ENCODE measurements around the gene YPEL3. TPM values are rescaled to one million over a fixed set of nuclear protein-coding genes. Genes with fewer than 3 reads are reported as not detected.
"Not testable (repeated sequence)": the region's sequence is repeated elsewhere in the genome, so short reads cannot be mapped to it uniquely, and the experiment has no call there.

The YPEL3 gene
- total RNA-seq, 1 donor from 2014 or later: 52.7 TPM

DNA sequence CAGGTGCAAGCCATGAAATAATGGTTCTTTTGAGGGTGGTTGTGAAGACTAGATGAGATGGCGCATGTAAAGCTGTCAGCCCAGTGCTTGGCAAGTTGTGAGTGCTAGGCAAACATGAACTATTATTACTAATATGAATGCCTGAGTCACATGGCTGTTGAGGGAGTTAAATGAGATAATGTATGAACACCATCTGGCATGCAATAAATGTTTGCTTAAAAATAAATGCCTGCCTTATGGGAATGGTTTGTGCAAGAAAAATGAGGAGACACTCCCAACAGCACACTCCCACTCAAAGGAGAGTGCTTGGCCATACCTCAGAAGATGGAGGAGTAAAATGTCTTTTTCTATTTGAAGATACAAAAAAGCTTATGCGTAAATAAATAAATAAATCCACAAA lies 23.4 kb upstream of the YPEL3 start:
- no peak for DNase-seq (ENCODE audit: extremely low read depth, low read depth, low spot score)

DNA sequence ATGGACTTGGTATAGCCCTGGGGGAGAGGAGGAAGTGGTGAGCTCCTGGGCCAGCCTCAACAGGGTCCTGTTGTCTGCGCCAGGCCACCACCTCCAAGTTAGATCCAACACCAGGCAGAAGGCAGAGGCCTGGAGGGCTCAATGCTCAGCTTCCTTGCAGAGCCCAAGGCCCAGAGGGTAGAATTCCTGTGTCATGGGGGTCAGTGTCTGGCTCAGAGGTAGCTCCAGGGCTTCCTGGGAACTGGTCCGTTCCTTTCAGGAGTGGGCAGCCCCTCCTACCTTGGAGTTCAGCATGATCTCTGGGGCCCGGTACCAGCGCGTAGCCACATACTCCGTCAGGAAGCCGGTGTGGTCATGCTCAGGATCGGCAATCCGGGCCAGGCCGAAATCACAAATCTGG lies 21.8 kb upstream of the YPEL3 start:
- DNase-seq (ENCODE audit: extremely low read depth, low read depth, low spot score): no peak

DNA sequence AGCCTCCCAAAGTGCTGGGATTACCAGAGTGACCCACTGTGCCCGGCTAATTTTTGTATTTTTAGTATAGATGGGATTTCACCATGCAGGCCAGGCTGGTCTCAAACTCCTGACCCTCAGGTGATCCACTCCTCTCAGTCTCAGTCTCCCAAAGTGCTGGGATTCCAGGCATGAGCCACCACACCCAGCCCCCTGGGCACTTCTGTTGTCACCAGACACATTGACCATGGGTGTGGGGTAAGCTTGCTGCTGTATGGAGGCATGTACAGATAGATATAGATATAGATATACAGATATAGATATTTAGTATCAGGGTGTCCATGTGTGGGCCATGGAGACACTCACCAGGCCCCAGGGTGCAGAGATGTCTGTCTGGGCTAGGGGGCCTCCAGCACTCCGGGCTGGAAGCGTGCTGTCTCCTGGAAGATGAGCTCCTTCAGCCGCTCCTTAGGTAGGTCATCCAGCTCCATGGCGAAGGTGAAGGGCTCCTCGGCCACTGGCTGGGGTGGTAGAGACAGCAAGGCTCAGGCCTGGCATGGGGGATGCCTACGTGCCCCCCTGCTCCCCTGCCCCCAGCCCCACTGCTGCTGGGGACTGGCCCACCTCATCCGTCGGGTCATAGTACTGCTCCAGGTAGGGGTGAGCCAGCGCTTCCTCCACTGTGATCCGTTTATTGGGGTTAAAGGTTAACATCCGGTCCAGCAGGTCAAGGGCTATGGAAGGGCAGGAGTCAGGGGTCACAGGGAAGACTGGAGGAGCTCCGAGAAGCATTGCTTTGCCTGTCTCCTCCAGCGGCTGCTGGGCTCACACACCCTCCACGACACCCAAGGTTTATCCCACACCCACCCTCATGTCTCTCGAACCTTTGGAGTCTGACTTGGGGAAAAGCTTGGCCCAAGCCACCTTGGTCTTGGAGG lies 20.5 kb upstream of the YPEL3 start:
- DNase-seq (ENCODE audit: extremely low read depth, low read depth, low spot score): no peak

- no peak for DNase-seq (ENCODE audit: extremely low read depth, low read depth, low spot score)
These were observed 19.2 kb upstream of the YPEL3 start for GRCh38 chr16:30115238-30115637.

DNA sequence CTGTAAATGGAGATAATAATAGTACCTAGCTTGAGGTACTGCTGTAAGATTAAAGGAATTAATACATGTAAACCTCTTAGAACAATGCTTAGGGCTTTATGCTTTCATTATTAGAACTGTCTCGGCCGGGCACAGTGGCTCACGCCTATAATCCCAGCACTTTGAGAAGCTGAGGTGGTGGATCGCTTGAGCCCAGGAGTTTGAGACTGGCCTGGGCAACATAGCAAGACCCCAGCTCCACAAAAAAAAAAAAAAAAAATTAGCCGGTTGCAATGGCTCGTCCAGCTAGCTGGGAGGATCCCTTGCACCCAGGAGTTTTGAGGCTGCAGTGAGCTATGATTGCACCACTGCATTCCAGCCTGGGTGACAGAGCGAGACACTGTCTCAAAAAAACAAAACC lies 18.8 kb upstream of the YPEL3 start:
- DNase-seq (ENCODE audit: extremely low read depth, low read depth, low spot score): not testable (repeated sequence)

- no peak for DNase-seq (ENCODE audit: extremely low read depth, low read depth, low spot score)
These were observed 18.4 kb upstream of the YPEL3 start for GRCh38 chr16:30114411-30114810.

GRCh38 chr16:30113711-30114333 lies 17.8 kb upstream of the YPEL3 start:
- DNase-seq (ENCODE audit: extremely low read depth, low read depth, low spot score): no peak

DNA sequence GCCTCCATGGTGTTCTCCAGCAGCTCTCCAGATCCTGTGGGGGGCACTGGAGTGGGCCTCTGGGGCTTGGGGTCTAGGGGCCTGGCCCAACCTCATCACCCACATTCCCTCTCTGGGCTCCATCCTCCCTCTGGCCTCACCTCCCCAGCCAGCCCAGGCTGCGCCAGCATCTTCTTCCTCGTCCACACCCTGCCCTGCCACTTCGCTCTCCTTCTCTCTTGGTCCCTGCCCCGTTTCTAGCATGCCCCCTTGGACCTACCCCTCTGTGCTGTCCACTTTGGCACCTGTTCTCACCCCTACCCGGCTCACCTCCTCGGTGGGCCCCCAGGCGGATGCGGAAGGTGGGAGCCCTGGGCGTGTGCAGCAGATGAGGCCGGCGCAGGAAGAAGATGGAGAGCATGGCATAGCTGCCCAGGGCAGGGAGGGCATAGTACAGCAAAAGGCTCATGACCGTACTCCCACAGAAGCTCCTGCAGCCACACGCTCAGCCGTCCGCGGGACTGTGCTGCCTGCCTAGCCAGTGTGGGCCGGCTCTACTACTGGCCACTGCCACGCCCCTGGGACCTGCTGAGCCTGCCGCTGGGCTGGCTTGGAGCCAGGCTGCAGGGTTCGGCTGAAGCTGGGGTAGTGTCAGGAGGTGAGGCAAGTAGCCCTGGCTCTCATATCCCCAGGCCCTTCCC lies 17.2 kb upstream of the YPEL3 start, which contains the start of gene GDPD3:
GDPD3 (minus strand) TSS at position 507 of the 680 bp plus-strand sequence; CDS start at position 448, 59 bp downstream.
- no peak for DNase-seq (ENCODE audit: extremely low read depth, low read depth, low spot score)

DNA sequence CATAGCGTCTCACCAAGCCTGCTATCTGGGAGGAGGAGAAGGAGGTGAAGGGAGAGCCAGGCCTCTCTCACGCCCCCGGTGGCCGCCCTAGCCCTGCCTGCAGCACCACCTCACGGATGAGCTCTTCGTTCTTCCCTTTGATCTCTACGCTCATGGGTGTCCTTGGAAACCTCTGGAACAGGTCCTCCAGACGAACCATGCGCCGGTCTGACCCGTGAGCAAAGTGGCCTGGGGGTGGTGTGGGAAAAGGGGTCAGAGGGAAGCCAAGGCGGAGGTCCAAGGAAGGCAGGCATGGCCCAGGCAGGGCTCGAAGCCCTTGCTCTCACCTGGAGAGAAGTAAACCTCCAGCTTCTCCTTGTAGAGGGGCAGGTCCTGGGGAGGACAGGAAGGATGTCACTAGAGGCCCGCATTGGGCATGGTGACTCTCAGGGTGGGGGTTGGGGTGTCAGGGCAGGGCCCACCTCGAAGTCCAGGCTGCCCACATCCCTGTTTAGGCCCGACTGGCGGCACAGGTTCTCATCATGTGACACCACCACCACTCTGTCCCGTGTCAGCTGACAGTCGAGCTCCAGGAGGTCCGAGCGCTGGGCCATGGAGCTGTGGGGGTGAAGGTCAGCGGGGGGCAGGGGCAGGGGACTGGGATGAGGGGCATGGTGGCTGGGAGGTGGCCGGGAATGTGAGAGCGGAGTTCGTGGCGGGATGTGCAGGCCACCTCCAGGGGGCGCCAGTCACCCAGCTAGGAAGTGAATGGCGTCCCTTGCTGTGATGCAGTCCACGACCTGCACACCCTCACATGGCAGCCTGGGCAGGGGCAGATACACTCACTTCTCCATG lies 16.4 kb upstream of the YPEL3 start:
- DNase-seq (ENCODE audit: extremely low read depth, low read depth, low spot score): no peak

- DNase-seq (ENCODE audit: extremely low read depth, low read depth, low spot score): no peak
These were observed 14.6 kb upstream of the YPEL3 start for GRCh38 chr16:30110661-30111060.

DNA sequence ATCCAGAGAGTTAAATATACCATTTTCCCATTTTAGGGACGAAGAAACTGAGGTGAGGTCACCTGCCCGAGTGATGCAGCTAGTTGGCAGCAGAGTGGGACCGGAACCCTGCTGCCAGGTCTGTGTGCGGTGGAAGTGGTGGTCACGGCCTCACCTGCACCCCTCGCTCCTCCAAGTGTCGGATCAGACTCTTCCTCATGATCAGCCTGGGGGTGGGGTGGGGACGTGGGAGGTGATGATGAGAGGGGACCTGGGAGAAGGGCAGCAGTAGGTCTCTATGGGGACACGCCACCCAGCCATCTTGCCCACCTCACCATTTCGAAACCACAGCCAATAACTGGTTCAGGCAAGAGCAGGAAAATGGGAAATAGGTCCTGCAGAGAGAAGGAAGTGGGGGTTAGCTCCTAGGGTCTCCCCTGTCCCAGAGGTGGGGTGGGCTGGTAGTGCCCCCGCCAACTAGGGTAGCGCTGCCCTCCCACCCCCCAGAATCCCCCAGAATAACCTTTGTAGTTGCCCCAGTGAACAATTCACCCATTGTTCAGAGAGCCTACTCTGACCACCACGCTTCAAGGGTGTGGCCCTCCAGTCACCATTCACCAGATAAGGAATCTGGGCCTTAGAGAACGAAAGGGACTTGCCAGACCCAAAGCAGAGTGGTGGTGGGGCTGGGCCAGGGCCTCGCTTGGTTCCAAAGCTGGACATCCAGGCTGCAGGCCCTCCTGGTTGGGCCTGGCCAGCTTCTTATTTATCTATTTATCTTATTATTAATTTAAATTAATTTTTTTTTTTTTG lies 12.2 kb upstream of the YPEL3 start:
- no peak for DNase-seq (ENCODE audit: extremely low read depth, low read depth, low spot score)

DNA sequence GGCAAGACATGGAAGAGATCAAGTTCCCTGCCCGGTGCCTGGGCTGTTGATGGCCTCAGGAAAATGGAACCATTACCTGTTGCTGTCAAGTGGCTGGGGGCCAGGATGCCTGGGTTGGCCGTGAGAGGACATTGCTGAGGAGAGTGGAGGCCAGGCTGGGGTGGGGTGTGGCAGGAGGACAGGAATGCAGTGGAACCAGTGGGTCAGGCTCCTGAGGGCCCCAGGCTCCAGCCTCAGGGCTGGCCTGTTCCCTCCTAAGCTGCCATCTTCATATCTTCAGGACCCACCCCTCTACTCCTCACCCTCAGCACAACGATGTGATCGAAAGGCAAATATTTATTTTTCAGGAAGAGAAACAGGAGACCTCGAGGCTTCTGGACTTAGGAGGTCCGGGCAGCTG lies 8.5 kb upstream of the YPEL3 start:
- DNase-seq (ENCODE audit: extremely low read depth, low read depth, low spot score): no peak

GRCh38 chr16:30104090-30104489 lies 8.1 kb upstream of the YPEL3 start:
- no peak for DNase-seq (ENCODE audit: extremely low read depth, low read depth, low spot score)

GRCh38 chr16:30096862-30097563 lies 1.0 kb upstream of the YPEL3 start:
- DNase-seq (ENCODE audit: extremely low read depth, low read depth, low spot score): no peak

- DNase-seq (ENCODE audit: extremely low read depth, low read depth, low spot score): no peak
These were observed 591 bp downstream of the YPEL3 start for GRCh38 chr16:30095166-30096078.

DNA sequence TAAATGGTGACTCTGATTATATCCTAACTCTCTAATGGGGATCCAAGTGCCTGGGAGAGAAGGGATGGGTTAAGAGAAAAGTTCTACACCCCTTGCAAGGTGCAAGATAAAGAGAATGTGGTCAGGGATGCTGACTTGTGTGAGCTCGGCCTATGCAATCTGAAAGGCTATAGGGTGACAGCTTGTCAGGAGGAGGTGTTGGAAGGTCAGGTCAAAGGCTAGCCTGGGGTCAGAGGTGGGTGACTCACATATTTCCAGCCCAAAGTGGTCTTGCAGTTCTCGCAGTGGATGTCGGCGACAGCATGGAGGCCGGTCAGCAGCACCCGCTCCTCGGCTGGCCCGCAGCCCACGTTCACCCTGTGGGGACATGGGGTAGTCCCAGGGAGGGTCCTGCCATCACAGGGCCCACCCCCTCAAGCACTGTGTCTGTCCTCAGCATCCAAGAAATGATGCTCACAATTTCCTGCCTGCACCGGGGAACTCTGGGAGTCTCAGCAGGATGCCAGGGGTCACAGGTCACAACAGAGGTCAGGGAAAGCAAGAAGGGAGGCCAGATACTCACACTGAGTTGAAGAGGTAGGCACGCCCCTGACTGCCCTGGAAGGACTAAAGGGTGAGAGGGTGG lies 1.4 kb downstream of the YPEL3 start:
- DNase-seq (ENCODE audit: extremely low read depth, low read depth, low spot score): no peak

GRCh38 chr16:30092373-30093010 lies 3.5 kb downstream of the YPEL3 start:
- peak; percentile 72 for DNase-seq (ENCODE audit: extremely low read depth, low read depth, low spot score)
